Natural killer cell (primary cell): ENCODE measurements around the gene ACTR3. TPM values are rescaled to one million over a fixed set of nuclear protein-coding genes. Genes with fewer than 3 reads are reported as not detected.

Experiments
- ATAC-seq, 3 donors: fragments of 150-1000 bp in 2 of 3; fragments of 200-7000 bp in 1 of 3; cut with Tn5 transposase; 1 replicate in 1 of 3; 2 replicates in 2 of 3; pipeline ENCODE4 v1.10.0; 2021; ENCODE audit warnings: mild to moderate bottlenecking in 2 of 3, moderate library complexity in 2 of 3
- DNase-seq, 2 donors: peaks; one replicate each; pipeline versions ENCODE4 v3.0.0 to v3.0.0-alpha.2; 2013 to 2021; ENCODE audit warnings: mixed read lengths in 1 of 2
- H3K27ac ChIP-seq: one replicate; pipeline ENCODE4 v1.5.1; 2013; ENCODE audit warnings: mild to moderate bottlenecking, low read length
- H3K27me3 ChIP-seq: one replicate; pipeline ENCODE4 v1.6.1; 2013; ENCODE audit warnings: low read length; ENCODE audit not compliant: control insufficient read depth, insufficient read depth
- H3K36me3 ChIP-seq: one replicate; pipeline ENCODE4 v1.6.1; 2013; ENCODE audit warnings: low read length; ENCODE audit not compliant: control insufficient read depth, insufficient read depth
- H3K4me1 ChIP-seq: one replicate; pipeline ENCODE4 v1.6.1; 2013; ENCODE audit warnings: low read length; ENCODE audit not compliant: control insufficient read depth, insufficient read depth
- H3K4me3 ChIP-seq: one replicate; pipeline ENCODE4 v1.5.1; 2013; ENCODE audit warnings: low read length
- H3K9me3 ChIP-seq: one replicate; pipeline ENCODE4 v1.6.1; 2013; ENCODE audit warnings: low read length; ENCODE audit not compliant: control insufficient read depth, insufficient read depth
- H3K27ac Mint-ChIP-seq, 2 donors: one replicate each; pipeline ENCODE4 v1.8.0; 2022; ENCODE audit warnings: mild to moderate bottlenecking in 2 of 2, mixed read lengths in 2 of 2, moderate library complexity in 1 of 2
- H3K27me3 Mint-ChIP-seq, 2 donors: one replicate each; pipeline ENCODE4 v1.8.0; 2022; ENCODE audit warnings: low read depth in 2 of 2, mixed read lengths in 2 of 2
- H3K36me3 Mint-ChIP-seq: one replicate; pipeline ENCODE4 v1.8.0; 2022; ENCODE audit warnings: mixed read lengths
- H3K4me1 Mint-ChIP-seq, 2 donors: one replicate each; pipeline ENCODE4 v1.8.0; 2022; ENCODE audit warnings: mixed read lengths in 2 of 2
- H3K4me3 Mint-ChIP-seq: one replicate; pipeline ENCODE4 v1.8.0; 2022; ENCODE audit warnings: mild to moderate bottlenecking, moderate library complexity, mixed read lengths
- H3K9me3 Mint-ChIP-seq, 2 donors: one replicate each; pipeline ENCODE4 v1.8.0; 2022; ENCODE audit warnings: mixed read lengths in 2 of 2
- WGBS: methylation state at CpG from one replicate; pipeline ENCODE4 v1.1.7; 2013; ENCODE audit warnings: missing lambda C conversion rate; ENCODE audit not compliant: insufficient coverage; 5-methylcytosine and 5-hydroxymethylcytosine counted together
- intact Hi-C: fragments of 100-400 bp; cut with micrococcal nuclease; formaldehyde crosslinking; loops from one replicate; pipeline ENCODE4 v1.14.2; 2022
- total RNA-seq, 4 donors: library from RNA; stranded (reverse); fragments of 120-200 nt in 1 of 4; gene quantifications; one replicate each; pipeline versions ENCODE4 v1.2.3 to v1.2.4, GENCODE V29; 2013 to 2022
- TF ChIP-seq, protein P1 (sequence below): fragments of 200-600 bp; IDR thresholded peaks from one replicate; pipeline ENCODE4 v1.8.0; 2022; ENCODE audit warnings: antibody characterized with exemption

Gene ACTR3
- total RNA-seq, 3 donors from 2014 or later (not counting 1 experiment from before 2014, with no cell fraction given), result 323 to 428 (median 352) TPM

GRCh38 chr2:113910967-113911678 lies 21.2 kb downstream of the ACTR3 start:
- H3K4me1 Mint-ChIP-seq, result peaks cover 55 to 68% of the 10 kb centered on the region in 2 donors
- Histone ChIP-seq H3K36me3 (peaks cover 18% of the 10 kb centered on the region), H3K27me3 (no peaks in the 10 kb centered on the region), H3K9me3 (no peaks in the 10 kb centered on the region), H3K4me3 (no peak overlapping the region), H3K27ac (peak overlapping the region; percentile 30), H3K4me1 (peaks cover 21% of the 10 kb centered on the region)
- DNase-seq, result no peak
- TF ChIP-seq, protein P1, sequence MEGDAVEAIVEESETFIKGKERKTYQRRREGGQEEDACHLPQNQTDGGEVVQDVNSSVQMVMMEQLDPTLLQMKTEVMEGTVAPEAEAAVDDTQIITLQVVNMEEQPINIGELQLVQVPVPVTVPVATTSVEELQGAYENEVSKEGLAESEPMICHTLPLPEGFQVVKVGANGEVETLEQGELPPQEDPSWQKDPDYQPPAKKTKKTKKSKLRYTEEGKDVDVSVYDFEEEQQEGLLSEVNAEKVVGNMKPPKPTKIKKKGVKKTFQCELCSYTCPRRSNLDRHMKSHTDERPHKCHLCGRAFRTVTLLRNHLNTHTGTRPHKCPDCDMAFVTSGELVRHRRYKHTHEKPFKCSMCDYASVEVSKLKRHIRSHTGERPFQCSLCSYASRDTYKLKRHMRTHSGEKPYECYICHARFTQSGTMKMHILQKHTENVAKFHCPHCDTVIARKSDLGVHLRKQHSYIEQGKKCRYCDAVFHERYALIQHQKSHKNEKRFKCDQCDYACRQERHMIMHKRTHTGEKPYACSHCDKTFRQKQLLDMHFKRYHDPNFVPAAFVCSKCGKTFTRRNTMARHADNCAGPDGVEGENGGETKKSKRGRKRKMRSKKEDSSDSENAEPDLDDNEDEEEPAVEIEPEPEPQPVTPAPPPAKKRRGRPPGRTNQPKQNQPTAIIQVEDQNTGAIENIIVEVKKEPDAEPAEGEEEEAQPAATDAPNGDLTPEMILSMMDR, result no peak
- WGBS, result 30% methylated on average over 1 of the region's 6 CpGs
- H3K27ac Mint-ChIP-seq, result peak overlapping the region; percentile 59 to 78
- H3K4me3 Mint-ChIP-seq, result peak overlapping the region; percentile 49
- ATAC-seq, result peak; percentile 30 to 59 (median 52)
- intact Hi-C loops, result loop anchor here (2.0 kb wide), 1 partner anchor 16 kb away; no protein-coding TSS in a partner anchor
- H3K9me3 Mint-ChIP-seq, result no peaks in the 10 kb centered on the region
- H3K36me3 Mint-ChIP-seq, result no peaks in the 10 kb centered on the region
- H3K27me3 Mint-ChIP-seq, result no peaks in the 10 kb centered on the region

DNA sequence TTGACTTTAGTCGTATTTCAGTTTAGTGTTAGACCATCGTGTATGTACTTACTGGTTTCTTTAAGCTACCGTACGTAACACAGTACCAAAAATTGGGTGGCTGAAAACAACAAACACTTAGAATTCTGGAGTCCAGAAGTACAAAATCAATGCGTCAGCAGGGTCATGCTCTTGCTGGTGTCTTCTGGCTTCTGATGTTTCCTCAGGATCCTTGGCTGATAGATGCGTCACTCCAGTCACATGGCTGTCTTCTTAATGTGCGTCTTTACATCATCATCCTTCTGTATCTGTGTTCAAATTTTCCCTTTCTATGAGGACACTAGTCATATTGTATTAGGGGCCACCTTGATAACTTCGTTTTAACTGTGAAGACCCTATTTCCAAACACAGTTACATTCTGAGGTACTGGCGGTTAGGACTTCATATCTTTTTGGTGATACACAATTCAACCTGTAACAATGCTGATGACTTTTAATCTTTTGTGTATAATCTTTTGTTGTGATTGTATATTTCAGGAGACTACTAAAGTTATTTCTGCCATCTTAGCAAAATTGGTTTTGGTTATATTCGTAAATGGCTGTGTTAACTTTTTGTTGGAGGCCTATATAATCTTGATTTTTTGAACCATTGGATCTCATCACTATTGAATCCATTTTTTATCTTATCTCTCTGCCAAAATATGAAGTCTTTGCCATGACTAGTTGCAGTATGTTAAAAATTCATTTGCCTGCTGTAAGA lies 25.4 kb downstream of the ACTR3 start:
- intact Hi-C loops, result no loop called here
- peaks cover 45% of the 10 kb centered on the region for H3K36me3 ChIP-seq
- no peak overlapping the region for H3K27ac ChIP-seq

GRCh38 chr2:113918229-113918628 lies 28.3 kb downstream of the ACTR3 start:
- Histone ChIP-seq H3K4me3 (no peak overlapping the region), H3K27me3 (no peaks in the 10 kb centered on the region), H3K4me1 (peaks cover 7% of the 10 kb centered on the region), H3K27ac (no peak overlapping the region), H3K36me3 (peaks cover 50% of the 10 kb centered on the region), H3K9me3 (no peaks in the 10 kb centered on the region)
- Mint-ChIP-seq H3K4me3 (peak overlapping the region; percentile 68), H3K27me3 (no peaks in the 10 kb centered on the region), H3K36me3 (peaks cover 6% of the 10 kb centered on the region), H3K4me1 (peaks cover 38 to 42% of the 10 kb centered on the region in 2 donors), H3K27ac (peak overlapping the region; percentile 58 to 76), H3K9me3 (no peaks in the 10 kb centered on the region)
- no CpG with 5 or more reads among the region's 1 CpG for WGBS
- intact Hi-C loops, result no loop called here
- TF ChIP-seq, protein P1, result no peak
- no peak for ATAC-seq
- no peak for DNase-seq

More for the DNA sequence above, 25.4 kb downstream of the ACTR3 start:
- Histone ChIP-seq H3K4me3 (no peak overlapping the region), H3K27me3 (no peaks in the 10 kb centered on the region), H3K4me1 (peaks cover 14% of the 10 kb centered on the region), H3K9me3 (no peaks in the 10 kb centered on the region)
- Mint-ChIP-seq H3K27ac (peak overlapping the region; percentile 58 to 76), H3K4me1 (peaks cover 55 to 62% of the 10 kb centered on the region in 2 donors), H3K27me3 (no peaks in the 10 kb centered on the region), H3K4me3 (no peak overlapping the region), H3K36me3 (peaks cover 6% of the 10 kb centered on the region), H3K9me3 (no peaks in the 10 kb centered on the region)
- TF ChIP-seq, protein P1, result no peak
- 82% methylated on average over 8 of the region's 10 CpGs for WGBS
- ATAC-seq, result no peak
- DNase-seq, result no peak
